CD4-positive, alpha-beta T cell treated with Interleukin-12 subunit alpha and Interleukin-12 subunit beta, for 1 hour (primary cell): ENCODE measurements around the gene ANKH.
"Not testable (repeated sequence)": the region's sequence is repeated elsewhere in the genome, so short reads cannot be mapped to it uniquely, and the experiment has no call there.

Source experiments
- DNase-seq: peaks from one replicate; pipeline ENCODE4 v3.0.0-alpha.2; 2020

The ANKH gene

DNA sequence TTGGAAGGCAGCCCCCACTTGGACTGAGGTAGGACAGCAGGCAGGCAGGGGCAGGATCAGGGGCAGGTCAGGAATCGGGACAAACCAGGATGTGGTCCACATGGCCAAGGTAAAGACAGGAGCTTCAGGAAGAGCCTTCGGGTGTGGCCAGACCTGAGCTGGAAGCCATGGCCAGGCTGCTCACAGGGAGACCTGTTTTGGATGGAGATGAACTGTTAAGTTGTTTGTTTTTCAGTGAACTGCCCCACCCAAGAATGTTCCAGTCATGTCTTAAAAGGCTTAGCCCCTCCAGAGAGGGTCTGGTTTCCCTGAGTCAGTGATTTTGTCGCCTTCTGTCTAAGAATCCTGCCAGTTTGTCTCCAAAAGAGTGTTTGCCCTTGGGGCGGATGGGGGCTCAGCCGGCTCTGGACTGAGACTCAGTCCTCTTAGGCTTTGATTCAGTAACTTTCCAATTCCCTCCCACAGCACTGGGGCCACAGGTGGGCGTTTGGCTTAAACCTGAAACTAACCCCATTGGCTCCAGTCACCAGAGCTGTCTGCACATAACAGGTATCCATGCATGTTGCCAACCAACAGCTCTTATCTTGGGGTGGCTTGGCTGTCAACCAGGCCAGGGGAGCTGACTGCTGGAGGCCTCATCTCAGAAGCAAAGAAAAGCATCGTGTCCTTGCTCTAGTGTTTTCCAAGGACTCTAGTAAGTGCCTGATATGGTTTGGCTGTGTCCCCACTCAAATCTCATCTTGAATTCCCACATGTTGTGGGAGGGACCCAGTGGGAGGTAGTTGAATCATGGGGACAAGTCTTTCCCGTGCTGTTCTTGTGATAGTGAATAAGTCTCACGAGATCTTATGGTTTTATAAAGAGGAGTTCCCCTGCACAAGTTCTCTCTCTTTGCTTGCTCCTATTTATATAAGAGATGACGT, 11.3 kb upstream of the ANKH start:
- no peak for DNase-seq

DNA sequence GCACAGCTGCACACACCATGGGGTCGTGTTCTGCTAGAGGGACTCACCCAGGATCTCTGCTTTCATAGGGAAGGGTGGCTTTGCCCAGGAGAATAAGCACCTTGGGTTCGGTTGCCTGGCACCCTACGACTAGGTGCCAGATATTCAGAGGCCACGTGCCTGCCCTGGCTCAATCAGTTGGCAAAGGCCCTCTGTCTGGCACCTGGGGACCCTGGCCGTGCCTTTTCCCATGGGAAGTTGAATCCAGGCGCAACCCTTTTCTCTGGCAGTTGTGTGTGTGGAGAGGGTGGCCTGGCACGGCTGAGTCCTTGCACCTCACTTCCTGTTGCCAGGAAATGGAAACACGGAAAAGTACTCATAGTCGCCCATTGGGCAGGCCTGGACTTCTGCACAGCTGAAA, 10.2 kb upstream of the ANKH start:
- DNase-seq, result no peak

DNA sequence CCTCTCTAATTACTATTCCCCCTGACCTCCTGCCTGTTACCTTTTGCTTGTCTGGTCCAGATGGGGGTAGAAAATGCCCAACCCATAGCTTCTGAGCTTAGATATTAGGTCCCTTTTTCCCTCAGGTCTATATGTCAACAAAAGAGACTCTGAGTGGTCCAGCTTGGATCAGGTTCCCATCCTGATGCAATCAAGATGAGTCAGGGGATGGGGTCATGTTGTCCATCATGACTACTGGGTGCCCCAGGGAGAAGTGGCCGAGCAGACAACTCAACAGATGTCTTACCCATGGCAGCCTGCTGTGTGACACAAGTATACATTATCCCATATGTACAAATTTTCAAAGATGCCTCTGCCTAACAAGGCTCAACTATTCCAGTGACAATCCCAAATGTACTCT, 9.1 kb upstream of the ANKH start:
- DNase-seq, result no peak

DNA sequence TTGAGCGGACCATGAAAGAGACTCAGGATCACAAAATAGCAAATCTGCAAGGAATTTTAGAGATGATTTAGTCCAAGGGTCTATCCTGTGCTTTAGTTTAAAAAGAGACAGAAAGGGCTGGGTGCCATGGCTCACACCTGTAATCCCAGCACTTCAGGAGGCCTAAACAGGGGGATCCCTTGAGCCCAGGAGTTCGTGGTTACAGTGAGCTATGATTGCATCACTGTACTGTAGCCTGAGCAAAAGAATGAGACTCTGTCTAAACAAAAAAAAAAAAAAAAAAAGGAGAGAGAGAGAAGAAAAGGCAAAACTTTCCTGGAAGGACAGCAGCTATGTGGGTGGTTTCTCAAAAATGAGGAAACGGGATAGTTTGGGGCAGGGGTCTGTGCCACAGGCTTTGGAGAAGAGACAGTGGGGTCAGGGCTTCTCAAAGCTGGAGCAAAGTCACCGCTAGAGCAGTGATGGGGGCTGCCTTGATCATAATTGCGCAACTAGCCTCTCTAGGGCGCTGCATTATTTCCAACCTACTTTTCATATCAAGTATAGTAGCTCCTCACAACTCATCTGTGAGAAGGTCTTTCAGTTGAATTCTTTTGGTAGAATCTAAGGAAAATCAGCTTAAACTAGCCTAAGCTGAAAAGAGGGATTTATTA, 8.5 kb upstream of the ANKH start:
- no peak for DNase-seq

DNA sequence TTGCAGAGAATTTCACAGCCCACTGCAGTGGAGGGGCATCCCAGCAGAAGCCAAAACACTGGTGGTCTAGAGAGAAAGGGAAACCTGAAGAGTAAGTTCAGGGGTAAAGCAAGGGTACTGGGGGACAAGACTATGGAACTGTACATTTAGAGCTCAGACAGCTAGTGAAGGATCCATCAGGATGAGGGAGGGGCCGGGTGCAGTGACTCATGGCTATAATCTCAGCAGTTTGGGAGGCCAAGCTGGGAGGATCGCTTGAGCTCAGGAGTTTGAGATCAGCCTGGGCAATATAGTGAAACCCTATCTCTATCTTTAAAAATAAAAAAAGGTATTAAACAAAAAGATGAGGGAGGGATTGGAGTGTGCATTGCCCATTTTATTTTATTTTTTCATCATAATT, 7.8 kb upstream of the ANKH start:
- DNase-seq, result no peak

DNA sequence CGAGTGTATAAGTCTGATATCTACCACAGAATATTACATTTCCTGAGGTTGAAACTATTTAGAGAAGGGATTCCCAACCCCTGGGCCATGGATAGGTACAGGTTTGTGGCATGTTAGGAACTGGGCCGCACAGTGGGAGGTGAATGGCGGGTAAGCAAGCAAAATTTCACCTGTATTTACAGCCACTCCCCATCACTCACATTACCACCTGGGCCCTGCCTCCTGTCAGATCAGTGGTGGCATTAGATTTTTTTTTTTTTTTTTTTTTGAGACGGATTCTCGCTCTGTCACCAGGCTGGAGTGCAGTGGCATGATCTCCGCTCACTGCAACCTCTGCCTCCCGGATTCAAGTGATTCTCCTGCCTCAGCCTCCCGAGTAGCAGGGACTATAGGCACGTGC, 6.6 kb upstream of the ANKH start:
- DNase-seq, result not testable (repeated sequence)

DNA sequence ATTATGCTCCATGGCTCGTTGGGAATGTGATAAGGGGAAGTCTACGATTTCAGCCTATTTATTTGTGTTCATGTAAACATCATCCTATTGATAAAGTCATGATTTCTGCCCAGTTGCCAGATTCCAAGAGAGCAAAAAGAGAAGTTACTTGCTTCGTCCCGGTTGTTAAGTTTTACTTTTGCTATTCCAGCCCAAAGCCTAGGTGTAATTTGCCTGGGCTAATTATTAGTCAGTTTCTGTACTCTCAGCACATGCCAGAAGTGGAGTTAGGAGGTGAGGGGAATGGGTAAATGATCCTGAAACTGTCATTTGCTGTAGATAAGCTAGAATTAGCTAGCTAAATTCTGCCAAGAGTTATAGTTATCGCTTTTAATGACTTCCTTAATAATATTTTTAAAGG, 4.5 kb upstream of the ANKH start:
- DNase-seq, result no peak

DNA sequence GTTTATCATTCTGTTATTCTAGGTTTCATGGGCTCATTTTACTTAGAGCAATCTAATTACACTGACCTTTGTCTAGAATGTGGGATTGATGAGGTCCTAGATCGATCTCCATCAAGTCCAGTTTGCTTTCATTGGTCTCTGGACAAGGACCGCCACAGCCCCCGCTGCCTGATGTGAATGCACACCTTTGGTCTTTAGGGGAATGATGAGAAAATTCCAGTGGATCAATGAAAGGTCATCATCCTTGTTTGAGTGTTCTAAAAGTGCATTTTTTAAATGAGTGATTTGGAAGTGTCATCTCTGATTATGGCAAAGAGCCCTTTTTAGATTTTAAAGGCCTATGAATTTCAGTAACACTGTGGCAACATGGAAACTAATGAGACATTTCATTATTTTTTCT, 2.2 kb upstream of the ANKH start:
- no peak for DNase-seq

DNA sequence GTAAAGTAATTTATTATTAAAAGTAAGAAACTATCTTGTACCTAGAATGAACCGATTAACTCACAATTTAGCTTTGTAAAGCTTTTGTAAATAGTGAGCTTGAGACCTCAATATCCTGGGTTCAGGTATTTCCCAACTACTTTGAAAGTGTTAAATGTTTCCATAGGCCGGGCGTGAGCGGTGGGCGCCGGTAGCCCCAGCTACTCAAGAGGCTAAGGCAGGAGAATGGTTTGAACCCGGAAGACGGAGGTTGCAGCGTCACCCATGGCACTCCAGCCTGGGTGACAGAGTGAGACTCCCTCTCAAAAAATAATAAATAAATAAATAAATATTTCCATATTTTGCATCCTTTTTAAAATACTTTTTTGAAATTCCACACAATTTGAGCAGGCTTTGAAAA, 1.5 kb upstream of the ANKH start:
- no peak for DNase-seq

DNA sequence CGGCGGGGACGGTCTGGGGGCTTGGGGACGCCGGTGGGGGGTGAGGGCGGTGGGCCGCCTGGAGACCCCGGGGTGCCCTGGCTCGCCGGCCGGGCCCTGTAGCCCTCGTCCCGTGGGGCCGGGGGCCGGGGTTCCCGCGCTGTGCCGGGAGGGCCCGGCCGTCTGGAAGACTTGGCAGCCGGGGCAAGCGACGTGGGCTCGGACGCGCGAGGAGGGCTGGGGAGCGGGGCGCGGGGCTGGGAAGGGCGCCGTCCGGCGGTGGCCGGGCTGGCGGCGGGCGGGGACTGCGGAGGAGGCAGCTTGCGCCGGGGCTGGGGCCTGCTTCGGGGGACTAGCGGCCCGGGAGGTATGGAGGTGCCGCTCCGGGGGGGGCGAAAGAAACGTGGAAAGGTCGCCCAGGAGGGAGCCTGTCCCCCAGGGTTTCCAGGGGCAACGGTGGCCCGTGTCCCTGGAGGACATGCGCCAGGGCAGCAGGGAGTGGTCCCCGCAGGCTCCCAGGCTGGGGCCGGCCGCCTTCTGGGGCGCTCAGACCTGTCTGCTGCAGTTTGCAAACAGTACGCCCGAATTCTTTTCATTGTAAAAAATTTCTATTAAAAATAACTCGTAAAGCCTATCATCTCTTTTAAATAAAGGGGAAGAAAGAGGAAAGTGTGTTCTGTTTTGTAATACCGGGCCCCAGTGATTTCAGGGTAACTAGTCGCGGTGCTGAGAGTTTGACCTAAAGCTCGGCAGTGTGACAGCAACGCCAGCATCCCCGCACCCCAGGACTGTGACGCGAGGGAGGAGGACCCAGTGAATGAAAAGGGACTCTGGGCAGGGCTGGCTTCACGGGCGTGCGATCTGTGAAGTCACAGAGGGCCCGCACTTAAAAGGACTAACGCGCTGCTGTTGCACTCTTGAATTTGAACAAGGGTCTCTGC, 752 bp upstream of the ANKH start:
- DNase-seq, result peak; percentile 62

DNA sequence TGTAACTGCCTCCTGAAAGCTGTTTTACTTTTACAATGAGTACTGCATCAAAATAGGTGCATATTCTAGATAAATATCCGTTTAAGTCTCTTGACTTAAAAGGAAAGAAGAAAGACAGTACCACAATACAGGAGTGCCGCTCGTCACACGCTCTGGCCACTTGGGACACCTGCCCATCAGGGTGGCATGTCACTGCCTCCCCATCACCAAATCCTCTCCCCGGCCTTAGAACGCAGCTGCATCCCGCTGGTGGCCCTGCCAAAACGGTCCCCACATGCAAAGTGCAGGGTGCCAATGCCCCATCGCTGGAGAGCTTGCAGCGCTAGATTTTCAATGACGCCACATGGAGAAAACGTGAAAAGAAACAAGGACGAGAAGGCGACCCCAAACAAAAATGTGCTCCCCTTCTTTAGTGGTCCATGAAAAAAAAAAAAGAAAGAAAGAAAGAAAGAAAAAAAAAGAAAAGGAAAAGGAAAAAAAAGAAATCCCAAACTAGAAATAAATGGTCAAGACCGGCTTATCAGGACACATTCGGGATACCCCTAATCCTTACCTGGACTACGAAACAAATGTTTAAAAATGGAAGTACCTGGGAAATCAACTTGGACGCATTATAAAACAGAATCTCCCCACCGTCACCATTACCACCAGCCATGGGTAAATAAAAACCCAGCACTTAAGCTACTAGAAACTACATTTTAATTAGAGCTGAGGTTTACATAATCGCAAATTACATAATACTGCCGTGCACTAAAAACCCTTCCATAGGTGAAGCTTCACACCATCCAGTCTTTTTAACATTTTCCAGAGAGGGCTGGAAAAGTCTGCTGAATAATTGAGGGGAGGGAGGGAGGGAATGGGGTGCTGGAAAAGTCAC, 1.0 kb downstream of the ANKH start:
- DNase-seq, result peak; percentile 81

DNA sequence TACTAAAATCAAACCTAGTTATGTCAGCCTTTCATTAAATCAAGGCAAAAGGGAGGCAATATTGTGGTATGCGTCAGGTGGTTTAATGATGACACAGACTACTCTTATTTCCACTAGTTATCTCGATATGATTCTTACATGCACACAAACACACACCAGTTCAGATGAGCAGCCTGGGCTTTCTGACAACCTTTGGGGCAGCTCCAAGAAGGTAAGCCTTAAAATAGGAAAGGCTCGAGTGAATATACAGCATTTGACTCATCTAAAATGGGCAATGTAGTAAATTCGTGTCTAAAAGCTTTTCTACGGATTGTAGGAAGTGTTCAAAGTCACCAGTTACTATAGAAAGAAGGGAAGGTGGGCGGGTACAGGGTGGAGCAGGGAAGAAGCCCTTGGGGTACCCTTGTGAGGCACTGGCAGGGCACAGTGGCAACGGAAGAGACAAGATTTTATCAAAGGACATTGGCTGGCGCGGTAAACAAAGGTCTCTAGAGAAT, 1.9 kb downstream of the ANKH start:
- peak; percentile 23 for DNase-seq

DNA sequence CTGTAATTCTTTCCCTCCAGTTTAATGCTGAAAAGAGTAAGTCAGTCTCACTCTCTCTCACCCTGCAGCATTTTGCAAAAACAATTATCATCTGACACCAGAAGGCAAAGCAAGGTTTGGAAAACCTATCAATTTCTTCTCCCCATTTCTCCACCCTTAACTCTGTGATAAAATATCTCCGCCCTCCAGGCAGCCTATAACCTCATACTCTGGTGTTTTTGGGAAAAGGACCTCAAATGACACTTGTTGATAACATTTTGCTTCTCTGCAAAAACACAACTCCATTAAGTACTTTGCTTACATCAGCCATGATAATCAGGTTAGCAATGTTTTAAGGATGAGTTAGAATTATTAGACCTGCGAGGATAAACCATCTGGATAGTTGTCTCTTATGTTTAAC, 2.3 kb downstream of the ANKH start:
- no peak for DNase-seq

DNA sequence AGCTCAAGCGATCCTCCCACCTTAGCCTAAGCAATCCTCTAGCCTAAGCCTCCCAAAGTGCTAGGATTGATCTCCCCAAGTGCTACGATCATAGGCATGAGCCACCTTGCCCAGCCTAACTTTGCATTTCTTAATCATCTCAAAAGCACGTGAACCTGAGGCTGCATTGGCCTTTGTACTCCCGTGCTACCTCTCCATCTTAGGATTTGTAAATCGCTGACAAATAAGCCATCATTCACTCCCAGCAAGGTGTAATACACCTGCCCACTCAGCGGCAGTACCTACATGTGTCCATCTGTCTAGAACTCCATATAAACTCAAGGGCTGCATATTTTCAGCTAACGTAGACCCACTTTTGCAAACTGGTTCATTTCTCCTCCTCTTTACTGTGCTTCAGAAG, 2.8 kb downstream of the ANKH start:
- DNase-seq, result no peak

DNA sequence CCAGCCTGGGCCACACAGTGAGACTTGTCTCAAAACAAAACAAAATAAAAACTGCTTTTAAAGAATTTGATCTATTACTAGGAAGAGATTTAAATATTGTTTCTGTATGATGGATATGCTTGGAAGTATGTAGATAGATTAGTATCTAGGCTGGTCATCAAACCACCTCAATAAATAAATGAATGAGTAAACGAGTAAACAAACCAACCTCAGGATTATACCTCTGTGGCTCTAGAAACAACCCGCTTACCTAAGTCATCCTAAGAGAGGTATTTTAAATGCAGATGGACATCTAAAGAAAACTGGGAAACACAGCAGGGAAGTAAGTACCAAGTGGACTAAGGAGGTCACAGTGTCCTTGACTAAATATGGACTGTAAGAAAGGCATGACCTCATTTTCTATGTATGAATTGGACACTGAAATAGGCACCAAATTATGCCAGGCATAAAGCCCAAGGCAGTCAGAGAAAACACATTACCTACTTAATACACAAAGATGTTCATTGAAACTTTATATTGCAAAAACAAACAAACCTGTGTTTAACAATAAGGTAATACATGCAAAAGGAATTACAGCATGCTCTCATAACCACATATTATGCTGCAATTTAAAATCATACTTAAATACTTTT, 7.3 kb downstream of the ANKH start:
- no peak for DNase-seq

DNA sequence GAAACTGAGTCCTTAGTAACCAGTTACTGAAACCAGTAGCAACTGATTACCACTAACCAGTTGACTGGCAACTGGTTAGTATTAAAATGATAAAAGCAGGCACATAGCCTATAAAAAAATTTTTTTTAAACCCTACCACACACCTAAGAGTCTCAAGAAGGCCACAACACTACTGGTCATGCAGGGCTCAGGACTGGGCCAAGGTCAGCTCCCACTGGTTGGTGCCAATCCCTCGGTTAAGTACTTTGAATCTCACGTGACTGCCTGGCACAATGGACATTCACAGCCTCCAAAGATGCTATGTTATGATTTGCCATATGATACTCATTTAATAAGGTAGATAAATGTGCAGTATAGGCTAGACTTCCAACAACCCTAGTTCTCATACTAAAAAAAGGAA, 8.5 kb downstream of the ANKH start:
- DNase-seq, result no peak

DNA sequence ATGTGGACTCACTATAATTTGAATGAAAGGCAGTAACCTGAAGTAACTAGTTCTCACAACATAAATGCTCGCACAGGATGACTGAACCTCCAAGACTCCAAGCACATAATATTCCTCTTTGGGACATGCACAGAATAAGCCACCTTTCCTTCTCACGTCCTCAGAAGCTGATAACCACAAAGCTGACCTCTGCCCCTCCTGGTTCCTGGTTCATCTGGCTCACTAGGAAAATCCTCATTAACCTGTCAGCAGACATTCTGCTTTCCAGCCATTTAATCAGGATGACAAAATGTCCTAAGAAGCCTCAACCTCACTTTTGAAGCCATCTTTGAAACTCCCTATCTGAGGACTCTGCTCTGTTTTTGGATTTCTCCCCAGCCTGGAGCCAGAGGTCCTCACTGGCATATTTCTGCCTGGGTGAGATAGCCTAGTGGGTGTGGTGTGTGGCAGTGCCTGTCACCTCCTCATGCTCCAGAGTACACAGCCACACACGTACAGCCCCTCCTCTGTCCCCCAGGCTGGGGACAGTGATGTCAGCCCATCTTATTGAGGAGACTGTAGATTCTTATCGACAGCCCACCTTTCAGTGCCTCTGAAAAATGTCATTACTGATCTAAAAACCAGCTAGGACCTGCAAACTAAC, 10.3 kb downstream of the ANKH start:
- no peak for DNase-seq

DNA sequence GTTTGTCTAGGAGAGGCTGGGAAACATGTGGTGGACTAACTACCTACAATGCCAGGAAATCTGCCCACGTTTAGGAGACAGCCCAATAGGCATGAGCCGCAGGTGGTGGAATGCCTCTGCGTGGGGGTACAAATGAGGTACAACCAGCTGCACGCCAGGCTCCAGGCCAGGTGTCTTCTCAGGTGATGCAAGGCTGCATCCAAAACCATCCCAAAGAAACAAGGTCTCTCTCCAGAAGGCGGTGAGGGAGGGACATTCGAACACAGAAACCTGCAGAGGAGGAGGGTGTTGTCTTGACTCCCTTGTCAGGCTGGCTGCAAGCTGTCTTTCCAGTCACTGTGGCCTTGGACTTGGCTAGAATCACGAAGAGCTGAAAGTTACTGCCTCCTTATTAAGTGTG, 11.6 kb downstream of the ANKH start:
- no peak for DNase-seq

DNA sequence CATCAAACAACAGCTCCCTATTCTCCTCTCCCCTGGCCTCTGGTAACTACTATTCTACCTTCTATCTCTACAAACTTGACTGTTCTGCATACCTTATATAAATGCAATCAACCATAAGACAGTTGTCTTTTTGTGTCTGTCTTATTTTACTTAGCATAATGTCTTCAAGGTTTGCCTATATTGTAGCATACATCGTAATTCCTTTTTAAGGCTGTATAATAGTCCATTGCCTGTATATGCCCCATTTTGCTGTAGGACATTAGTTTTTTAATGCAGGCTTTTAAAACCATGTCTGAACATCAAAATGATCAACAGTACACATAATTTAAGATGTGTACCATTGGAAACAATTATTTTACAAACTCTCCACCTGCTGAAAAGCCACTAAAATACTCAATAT, 12.4 kb downstream of the ANKH start:
- DNase-seq, result no peak

DNA sequence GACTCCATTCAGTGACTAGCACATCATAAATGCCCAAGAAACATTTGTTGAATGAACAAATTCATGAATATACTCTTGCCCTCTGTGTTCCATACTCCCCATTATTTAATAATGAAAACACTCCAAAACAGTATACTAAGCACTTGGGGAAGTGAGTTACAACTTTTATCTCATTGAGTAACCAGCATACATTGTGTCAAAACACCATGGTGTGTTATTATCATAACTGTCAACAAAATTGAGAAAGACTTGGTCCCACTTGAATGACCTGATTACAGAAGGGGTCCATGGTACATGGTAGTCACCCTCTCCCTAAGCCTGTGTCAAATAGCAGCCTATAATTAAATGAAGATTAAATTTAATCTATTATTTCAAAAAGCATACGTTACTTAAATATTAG, 16.2 kb downstream of the ANKH start:
- no peak for DNase-seq

DNA sequence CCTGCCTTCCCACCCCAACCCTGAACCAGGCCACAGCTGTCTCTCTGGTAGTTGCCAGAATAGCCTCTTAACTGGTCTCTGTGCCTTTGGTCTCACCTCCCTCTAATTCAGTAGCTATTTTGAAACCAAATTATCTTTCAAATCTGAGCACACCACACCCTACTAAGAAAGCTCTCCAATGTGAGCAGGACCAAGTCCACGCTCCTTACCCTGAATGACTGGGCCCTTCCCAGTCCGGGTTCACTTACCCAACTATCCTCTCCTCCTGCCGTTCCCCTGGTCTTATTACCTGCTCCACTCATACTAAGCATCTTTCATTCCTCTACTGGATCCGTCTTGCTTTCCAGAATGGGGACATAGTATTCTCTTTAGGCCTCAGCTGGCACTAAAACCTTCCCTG, 16.8 kb downstream of the ANKH start:
- no peak for DNase-seq
